Endometrium (tissue), 2 donors: ENCODE results near the gene MUC12.
"Not testable (repeated sequence)": the region's sequence is repeated elsewhere in the genome, so short reads cannot be mapped to it uniquely, and the experiment has no call there.

Source experiments
- FAIRE-seq: peaks from 2 replicates; lab custom pipeline; 2012; peaks lifted over from hg19 to GRCh38; lab: Jason Lieb, UNC
- donor health status: control.
- donor health status: control.

MUC12 gene

DNA sequence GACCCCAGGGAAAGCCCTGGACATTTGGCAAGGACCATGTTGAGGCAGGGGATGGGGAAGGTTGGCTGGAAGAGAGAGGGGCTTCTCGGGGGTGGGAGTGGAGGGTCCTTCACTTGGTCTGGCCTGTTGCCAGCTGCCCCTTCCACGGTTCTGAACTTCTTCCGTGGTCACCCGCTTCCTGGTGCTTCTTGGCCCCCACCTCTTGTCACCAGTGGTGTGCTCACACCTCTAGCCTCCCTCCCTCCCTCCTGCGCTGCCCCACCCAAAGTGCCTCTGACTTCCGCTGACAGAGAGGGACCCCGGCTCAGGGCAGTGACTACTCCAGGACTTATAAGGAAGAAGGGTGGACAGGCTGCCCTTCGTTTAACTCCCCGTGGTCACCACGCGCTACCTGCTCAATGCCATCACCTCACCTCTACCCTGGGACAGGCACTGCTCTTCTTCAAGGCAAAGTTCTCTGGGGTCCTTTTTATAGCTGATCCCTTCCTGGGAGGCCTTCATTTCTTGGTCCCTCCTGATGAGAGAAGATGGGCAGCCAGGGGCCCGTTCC is at the start of gene MUC12:
MUC12 (plus strand) TSS at position 500 of the 550 bp plus-strand sequence. CDS start 58 bp downstream, outside the sequence.
- no peak for FAIRE-seq

GRCh38 chr7:100919779-100920437 is 49.5 kb upstream of the MUC12 start:
- FAIRE-seq, result not testable (repeated sequence)

GRCh38 chr7:100921039-100921438 is 48.3 kb upstream of the MUC12 start:
- no peak for FAIRE-seq

GRCh38 chr7:100923616-100924015 is 45.7 kb upstream of the MUC12 start:
- not testable (repeated sequence) for FAIRE-seq

DNA sequence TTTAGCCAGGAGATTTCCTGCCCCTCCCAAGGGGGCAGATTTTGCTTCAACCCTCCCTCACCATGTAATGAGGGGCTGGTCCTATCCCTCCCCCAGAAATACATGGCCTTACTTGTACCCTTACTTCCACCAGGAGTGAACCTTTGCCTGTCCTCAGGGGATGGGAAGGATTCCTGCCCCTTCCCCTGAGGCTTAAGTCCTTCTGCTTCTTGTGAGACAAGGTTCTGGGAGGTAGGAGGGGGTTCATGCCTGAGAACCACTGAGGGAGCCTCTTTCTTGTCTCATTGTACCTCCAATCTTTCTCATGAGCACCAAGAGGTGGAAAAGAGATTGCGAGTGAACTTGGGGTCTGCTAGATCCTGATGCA is 39.6 kb upstream of the MUC12 start:
- FAIRE-seq, result no peak

GRCh38 chr7:100933734-100934133 is 35.6 kb upstream of the MUC12 start:
- FAIRE-seq, result no peak

DNA sequence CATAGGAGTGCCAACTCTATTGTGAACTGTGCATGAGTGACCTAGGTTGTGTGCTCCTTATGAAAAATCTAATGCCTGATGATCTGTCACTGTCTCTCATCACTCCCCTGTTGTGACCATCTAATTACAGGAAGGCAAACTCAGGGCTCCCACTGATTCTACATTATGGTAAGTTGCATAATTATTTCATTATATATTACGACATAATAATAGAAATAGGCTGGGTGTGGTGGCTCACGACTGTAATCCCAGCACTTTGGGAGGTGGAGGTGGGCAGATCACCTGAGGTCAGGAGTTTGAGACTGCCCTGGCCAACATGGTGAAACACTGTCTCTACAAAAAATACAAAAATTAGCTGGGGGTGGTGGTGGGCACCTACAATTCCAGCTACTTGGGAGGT is 34.0 kb upstream of the MUC12 start:
- FAIRE-seq, result not testable (repeated sequence)

GRCh38 chr7:100936167-100936566 is 33.2 kb upstream of the MUC12 start:
- not testable (repeated sequence) for FAIRE-seq

DNA sequence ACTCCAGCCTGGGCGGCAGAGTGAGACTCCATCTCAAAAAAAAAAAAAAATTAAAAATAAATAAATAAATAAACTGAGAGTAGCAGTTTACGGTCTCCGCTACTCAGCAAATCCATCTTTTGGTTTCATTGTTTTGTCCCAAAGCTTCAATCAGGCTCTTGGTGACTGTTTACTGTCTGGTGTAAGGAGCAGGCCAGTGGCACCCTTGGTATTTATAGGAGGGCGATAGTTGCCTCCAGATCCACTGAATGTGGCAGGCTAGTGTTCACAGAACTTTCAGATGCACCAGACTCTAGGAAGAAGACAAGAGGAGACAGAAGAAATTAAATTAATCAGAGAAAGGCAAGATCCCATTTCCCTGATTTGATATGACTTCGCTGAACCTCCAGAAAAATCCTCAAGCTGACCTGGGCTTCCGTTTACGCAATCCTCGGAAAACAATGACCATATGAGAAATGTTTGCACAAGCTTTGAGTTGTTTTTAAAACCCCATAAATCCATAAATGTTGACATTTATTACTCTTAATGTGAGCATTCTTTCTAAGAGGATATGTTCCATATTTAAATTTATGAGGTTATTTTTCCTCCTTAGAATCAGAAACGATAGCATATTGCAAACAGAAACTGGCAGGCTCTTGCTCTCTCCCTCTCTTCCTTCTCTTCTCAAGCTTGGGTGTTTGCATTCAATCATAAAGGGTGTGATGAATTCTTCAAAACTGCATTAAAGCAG is 27.2 kb upstream of the MUC12 start:
- FAIRE-seq, result no peak

- FAIRE-seq, result no peak
These were observed 25.7 kb upstream of the MUC12 start for GRCh38 chr7:100943693-100944092.

- FAIRE-seq, result no peak
These were observed 25.2 kb upstream of the MUC12 start for GRCh38 chr7:100944138-100944537.

DNA sequence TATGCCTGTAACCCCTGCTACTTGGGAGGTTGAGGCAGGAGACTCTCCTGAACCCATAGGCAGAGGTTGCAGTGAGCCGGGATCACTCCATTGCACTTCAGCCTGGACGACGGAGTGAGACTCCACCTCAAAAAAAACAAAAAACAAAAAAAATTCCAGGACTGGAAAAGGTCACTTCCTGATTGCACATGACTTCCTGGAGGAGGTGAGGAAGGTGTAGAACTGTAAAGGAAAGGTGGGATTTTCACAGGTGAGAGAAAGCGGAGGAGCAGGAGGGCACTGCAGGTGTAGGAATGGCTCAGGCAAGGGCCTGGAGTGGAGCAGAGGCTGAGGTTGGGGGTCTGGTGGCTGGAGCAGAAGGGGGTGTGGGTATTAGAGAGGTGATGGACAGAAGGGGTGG is 23.3 kb upstream of the MUC12 start:
- FAIRE-seq, result no peak

DNA sequence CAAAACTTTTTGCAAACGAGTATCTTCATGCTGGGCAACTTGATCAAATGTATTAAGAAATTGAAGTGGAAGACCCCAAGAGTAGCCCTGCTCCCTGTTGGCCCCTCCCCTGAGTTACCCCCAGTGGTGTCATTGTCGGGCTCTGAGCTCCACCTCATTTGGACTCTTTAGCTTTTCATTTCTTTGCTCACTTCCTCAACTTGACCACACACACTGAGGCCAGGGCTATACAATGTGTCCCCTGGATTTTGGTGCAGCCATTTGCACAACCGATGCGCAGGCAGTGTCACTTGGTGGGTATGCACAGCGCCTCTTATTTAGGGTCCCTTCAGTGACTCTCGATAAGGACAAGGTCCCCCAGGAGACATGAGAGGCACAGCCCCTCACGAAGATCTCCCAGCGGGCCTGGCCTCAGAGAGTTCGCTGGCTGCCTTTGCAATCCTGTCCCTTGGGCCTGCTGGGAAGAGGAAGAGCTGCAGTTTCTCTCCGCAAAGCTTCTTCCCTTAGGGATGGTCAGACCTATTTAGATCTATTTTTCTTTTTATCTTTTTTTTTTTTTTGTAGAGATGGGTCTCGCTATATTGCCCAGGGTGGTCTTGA is 22.5 kb upstream of the MUC12 start:
- FAIRE-seq, result no peak

DNA sequence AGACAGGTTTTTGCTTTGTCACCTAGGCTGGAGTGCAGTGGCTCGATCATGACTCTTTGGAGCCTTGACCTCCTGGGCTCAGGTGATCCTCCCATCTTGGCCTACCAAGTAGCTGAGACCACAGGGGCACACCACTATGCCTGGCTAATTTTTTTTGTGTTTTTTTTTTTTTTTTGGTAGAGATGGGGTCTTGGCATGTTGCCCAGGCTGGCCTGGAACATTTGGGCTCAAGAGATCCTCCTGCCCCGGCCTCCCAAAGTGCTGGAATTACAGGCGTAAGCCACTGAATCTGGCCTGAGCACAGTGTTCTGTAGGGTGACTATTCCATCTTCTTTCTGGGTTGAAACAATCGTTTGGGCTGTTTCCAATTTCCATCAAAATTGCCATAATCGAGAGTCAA is 21.6 kb upstream of the MUC12 start:
- FAIRE-seq, result no peak

GRCh38 chr7:100949227-100949932 is 20.0 kb upstream of the MUC12 start, which contains the start of gene MUC3A:
TSS of gene MUC3A (plus strand) at chr7:100949534. CDS start at chr7:100949625, 91 bp downstream.
- no peak for FAIRE-seq

- no peak for FAIRE-seq
These were observed 19.4 kb upstream of the MUC12 start for GRCh38 chr7:100949933-100950443.

DNA sequence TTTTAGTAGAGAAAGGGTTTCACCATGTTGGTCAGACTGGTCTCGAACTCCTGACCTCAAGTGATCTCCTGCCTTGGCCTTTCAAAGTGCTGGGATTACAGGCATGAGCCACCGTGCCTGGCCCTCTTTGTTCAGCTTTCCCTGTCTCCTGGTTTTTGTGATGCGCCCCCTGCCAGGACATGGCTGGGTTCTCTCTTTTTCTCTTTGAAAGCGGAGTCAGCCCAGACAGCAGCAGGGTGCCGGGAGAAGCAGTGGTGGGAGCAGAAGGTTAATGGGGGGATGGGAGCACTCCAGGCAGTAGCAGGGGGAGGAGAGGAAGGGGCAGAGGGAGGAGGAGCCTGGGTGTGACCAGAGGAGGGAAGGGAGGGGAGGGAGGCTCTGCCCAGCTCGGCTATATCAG is 18.2 kb upstream of the MUC12 start:
- FAIRE-seq, result no peak

DNA sequence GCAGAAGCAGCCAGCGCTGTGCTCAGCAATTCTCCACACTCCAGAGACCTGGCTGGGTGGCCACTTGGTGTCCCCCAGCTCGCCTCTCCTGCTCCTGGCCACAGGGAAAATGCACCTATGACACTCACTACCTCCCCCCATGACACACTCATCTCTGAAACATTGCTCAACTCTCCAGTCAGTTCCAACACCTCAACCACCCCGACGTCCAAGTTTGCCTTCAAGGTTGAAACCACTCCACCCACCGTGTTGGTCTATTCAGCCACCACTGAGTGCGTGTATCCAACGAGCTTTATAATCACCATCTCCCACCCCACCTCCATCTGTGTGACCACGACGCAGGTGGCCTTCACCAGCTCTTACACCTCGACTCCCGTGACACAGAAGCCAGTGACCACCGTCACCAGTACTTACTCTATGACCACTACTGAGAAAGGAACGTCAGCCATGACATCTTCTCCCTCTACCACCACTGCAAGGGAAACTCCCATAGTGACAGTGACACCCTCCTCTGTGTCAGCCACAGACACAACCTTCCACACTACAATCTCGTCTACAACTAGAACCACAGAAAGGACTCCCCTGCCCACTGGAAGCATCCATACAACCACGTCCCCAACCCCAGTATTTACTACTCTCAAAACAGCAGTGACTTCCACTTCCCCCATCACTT is 17.3 kb upstream of the MUC12 start:
- FAIRE-seq, result no peak

GRCh38 chr7:100952641-100953040 is 16.7 kb upstream of the MUC12 start:
- no peak for FAIRE-seq

- no peak for FAIRE-seq
These were observed 11.4 kb upstream of the MUC12 start for GRCh38 chr7:100957832-100958421.

- no peak for FAIRE-seq
These were observed 9.5 kb upstream of the MUC12 start for GRCh38 chr7:100959894-100960293.
